Ishikawa (cell line): Measurements from ENCODE around the gene PLEKHA6.

ENCODE experiments used
- CEBPB ChIP-seq: IDR thresholded peaks from 2 replicates; pipeline ENCODE4 v1.6.1; 2012
- CREB1 ChIP-seq: IDR thresholded peaks from 2 replicates; pipeline ENCODE4 v1.6.1; 2012; ENCODE audit warnings: low read depth
- EGR1 ChIP-seq: IDR thresholded peaks from 2 replicates; pipeline ENCODE4 v1.6.1; 2012
- EP300 ChIP-seq: IDR thresholded peaks from 2 replicates; pipeline ENCODE4 v1.6.1; 2012; ENCODE audit warnings: borderline replicate concordance
- FOXM1 ChIP-seq: IDR thresholded peaks from 2 replicates; pipeline ENCODE4 v1.6.1; 2012; ENCODE audit warnings: low read depth, borderline replicate concordance
- NFIC ChIP-seq: IDR thresholded peaks from 2 replicates; pipeline ENCODE4 v1.6.1; 2012
- RAD21 ChIP-seq: IDR thresholded peaks from 2 replicates; pipeline ENCODE4 v1.6.1; 2012; ENCODE audit warnings: low read depth
- REST ChIP-seq: IDR thresholded peaks from 2 replicates; pipeline ENCODE4 v1.6.1; 2012; ENCODE audit warnings: low read depth, mild to moderate bottlenecking
- TAF1 ChIP-seq: IDR thresholded peaks from 2 replicates; pipeline ENCODE4 v1.6.1; 2012; ENCODE audit warnings: low read depth, mild to moderate bottlenecking
- TCF12 ChIP-seq: IDR thresholded peaks from 2 replicates; pipeline ENCODE4 v1.6.1; 2012; ENCODE audit warnings: low read depth
- TEAD4 ChIP-seq: IDR thresholded peaks from 2 replicates; pipeline ENCODE4 v1.6.1; 2012
- USF1 ChIP-seq: IDR thresholded peaks from 2 replicates; pipeline ENCODE4 v1.6.1; 2012
- YY1 ChIP-seq: IDR thresholded peaks from 2 replicates; pipeline ENCODE4 v1.6.1; 2012; ENCODE audit warnings: low read depth
- ZBTB7A ChIP-seq: IDR thresholded peaks from 2 replicates; pipeline ENCODE4 v1.6.1; 2012; ENCODE audit warnings: low read depth
- TF ChIP-seq, protein P1 (sequence below): IDR thresholded peaks from 2 replicates; pipeline ENCODE4 v1.6.1; 2012

The PLEKHA6 gene

DNA sequence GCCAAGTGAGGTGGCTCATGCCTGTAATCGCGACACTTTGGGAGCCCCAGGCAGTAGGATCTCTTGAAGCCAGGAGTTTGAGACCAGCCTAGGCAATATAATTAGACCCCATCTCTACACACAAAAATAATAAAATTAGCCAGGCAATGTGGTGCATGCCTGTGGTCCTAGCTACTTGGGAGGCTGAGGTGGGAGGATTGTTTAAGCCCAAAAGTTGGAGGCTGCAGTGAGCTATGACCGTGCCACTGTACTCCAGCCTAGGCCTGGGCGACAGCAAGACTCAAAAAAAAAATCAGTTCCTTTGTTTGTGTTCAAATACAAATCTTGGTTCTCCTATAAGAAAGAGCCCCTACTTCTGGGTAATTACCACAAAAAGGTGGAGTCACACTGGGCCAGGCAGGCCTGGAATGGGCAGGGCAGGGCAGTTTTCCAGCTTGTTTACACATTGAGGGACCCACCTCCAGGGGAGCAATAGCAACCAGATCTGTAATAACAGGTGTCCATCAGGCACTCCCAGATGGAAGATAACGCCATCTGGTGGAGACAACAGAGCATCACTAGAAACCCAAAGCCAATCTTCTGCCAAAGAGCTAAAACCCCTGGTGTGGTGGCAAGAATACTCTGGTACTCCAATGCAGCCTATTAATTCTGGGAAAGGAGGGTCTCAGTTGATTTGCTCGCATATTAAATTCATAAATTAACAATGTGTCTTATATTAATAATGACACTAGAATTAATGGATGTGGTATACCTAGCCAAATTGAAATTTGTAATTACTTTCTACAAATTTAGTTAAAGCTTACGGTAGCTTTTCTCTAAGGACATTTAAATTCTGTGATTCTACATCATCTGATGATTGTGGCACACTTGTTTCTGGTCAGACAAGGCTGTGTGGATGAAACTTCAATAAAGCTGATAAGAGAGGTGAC, 38.7 kb upstream of the PLEKHA6 start:
- no peak for TF ChIP-seq TAF1
- 0 out of 2 replicates have a peak, but pooled peaks have one; percentile 42 for TF ChIP-seq TCF12
- peak; percentile 45; the same call in 1 of the 2 replicates for TF ChIP-seq RAD21

GRCh38 chr1:204396015-204396583, 36.4 kb upstream of the PLEKHA6 start:
- TF ChIP-seq RAD21 (no peak), FOXM1 (no peak), EP300 (no peak), EGR1 (no peak), YY1 (no peak), ZBTB7A (no peak), CREB1 (no peak)

- TF ChIP-seq, protein P1, sequence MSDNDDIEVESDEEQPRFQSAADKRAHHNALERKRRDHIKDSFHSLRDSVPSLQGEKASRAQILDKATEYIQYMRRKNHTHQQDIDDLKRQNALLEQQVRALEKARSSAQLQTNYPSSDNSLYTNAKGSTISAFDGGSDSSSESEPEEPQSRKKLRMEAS = no peak
- no peak for TF ChIP-seq USF1
- no peak for TF ChIP-seq CEBPB
Measured at GRCh38 chr1:204391629-204392028, 31.9 kb upstream of the PLEKHA6 start.

GRCh38 chr1:204390751-204391466, 31.2 kb upstream of the PLEKHA6 start:
- TF ChIP-seq YY1 (no peak), CREB1 (no peak), RAD21 (no peak), EGR1 (no peak), TEAD4 (no peak), ZBTB7A (no peak), TAF1 (no peak), REST (no peak), USF1 (no peak), CEBPB (no peak), TCF12 (no peak), NFIC (no peak), EP300 (no peak), FOXM1 (no peak)
- TF ChIP-seq, protein P1 = no peak

- TF ChIP-seq TAF1 (no peak), NFIC (no peak), RAD21 (no peak), CREB1 (no peak), YY1 (no peak), FOXM1 (no peak), TEAD4 (no peak), EGR1 (no peak), EP300 (no peak), USF1 (no peak), ZBTB7A (no peak), TCF12 (no peak), REST (no peak), CEBPB (no peak)
- TF ChIP-seq, protein P1 = no peak
Measured at GRCh38 chr1:204385727-204386126, 26.0 kb upstream of the PLEKHA6 start.
